Endothelial cell of umbilical vein (primary cell): Measurements from ENCODE around the gene APBB2. TPM values are rescaled to one million over a fixed set of nuclear protein-coding genes. Genes with fewer than 3 reads are reported as not detected.

Experiments
- BruUV-seq: library from RNA; stranded (reverse); fragments of 400-500 nt; replicated peaks from 2 replicates; lab custom pipeline; 2021; lab: Mats Ljungman, UMichigan
- CTCF ChIA-PET: fragments of 300-600, 350-600 bp; sonication (Branson Sonifier 250); formaldehyde crosslinking; loops from one replicate; lab custom pipeline; 2021; ENCODE audit warnings: antibody characterized with exemption, inconsistent platforms; lab: Charles Lee
- POLR2A ChIA-PET: fragments of 300-600, 350-600 bp; sonication (Branson Sonifier 250); formaldehyde crosslinking; loops from one replicate; lab custom pipeline; 2021; ENCODE audit warnings: antibody characterized with exemption, inconsistent platforms; lab: Charles Lee
- DNase-seq: peaks from one replicate; pipeline ENCODE4 v3.0.0-alpha.2; 2011; ENCODE audit warnings: low read depth, low spot score
- FAIRE-seq: peaks from 2 replicates; lab custom pipeline; 2011; peaks lifted over from hg19 to GRCh38; lab: Jason Lieb, UNC
- H2AFZ ChIP-seq: 2 replicates; pipeline ENCODE4 v1.6.0; 2012; ENCODE audit warnings: low read depth, low read length, control low read depth, inconsistent platforms
- H3K27ac ChIP-seq: 2 replicates; pipeline ENCODE4 v1.5.1; 2011; ENCODE audit warnings: low read depth, mild to moderate bottlenecking, control low read depth, low read length, moderate library complexity; ENCODE audit not compliant: insufficient read depth
- H3K27me3 ChIP-seq, 2 experiments: 2 replicates each; pipeline versions ENCODE4 v1.6.0 to v1.6.1; 2011; ENCODE audit warnings: low read length in 2 of 2, mixed read lengths in 1 of 2; ENCODE audit not compliant: control insufficient read depth in 2 of 2, insufficient read depth in 2 of 2
- H3K36me3 ChIP-seq, 2 experiments: 2 replicates in 1 of 2; 3 replicates in 1 of 2; pipeline ENCODE4 v1.5.1; 2011; ENCODE audit warnings: low read length in 2 of 2, mild to moderate bottlenecking in 1 of 2, moderate library complexity in 1 of 2; ENCODE audit not compliant: control insufficient read depth in 2 of 2, insufficient read depth in 2 of 2; ENCODE audit errors: extremely low read depth in 1 of 2
- H3K4me1 ChIP-seq: 3 replicates; pipeline ENCODE4 v1.5.1; 2011; ENCODE audit warnings: mild to moderate bottlenecking, low read length; ENCODE audit not compliant: control insufficient read depth, insufficient read depth; ENCODE audit errors: extremely low read depth
- H3K4me2 ChIP-seq: 2 replicates; pipeline ENCODE4 v1.6.1; 2011; ENCODE audit warnings: low read length, control low read depth, mixed read lengths; ENCODE audit not compliant: insufficient read depth
- H3K4me3 ChIP-seq, 3 experiments: fragments of 200-600 bp in 1 of 3; sonication (generic), shearing (Covaris generic) in 1 of 3; replicated peaks in 1 of 3; 2 replicates each; pipeline ENCODE4 v1.5.1; 2011 to 2016; ENCODE audit warnings: control low read depth in 3 of 3, low read length in 3 of 3, mild to moderate bottlenecking in 2 of 3, inconsistent platforms in 1 of 3, low read depth in 1 of 3, moderate library complexity in 1 of 3; ENCODE audit not compliant: insufficient read depth in 1 of 3
- H3K79me2 ChIP-seq: 2 replicates; pipeline ENCODE4 v1.6.0; 2012; ENCODE audit warnings: low read length, inconsistent platforms; ENCODE audit not compliant: control insufficient read depth, insufficient read depth
- H3K9ac ChIP-seq: replicated peaks from 2 replicates; pipeline ENCODE3; 2011; ENCODE audit warnings: low read length, control low read depth; ENCODE audit not compliant: insufficient read depth; ENCODE audit errors: extremely low read depth
- H3K9me1 ChIP-seq: replicated peaks from 3 replicates; pipeline ENCODE4 v1.6.0; 2011; ENCODE audit warnings: mild to moderate bottlenecking, low read length; ENCODE audit not compliant: control insufficient read depth, insufficient read depth; ENCODE audit errors: extremely low read depth
- H3K9me3 ChIP-seq: replicated peaks from 2 replicates; pipeline ENCODE4 v1.5.1; 2012; ENCODE audit warnings: low read length, inconsistent platforms; ENCODE audit not compliant: control insufficient read depth, insufficient read depth
- H4K20me1 ChIP-seq: replicated peaks from 2 replicates; pipeline ENCODE3; 2011; ENCODE audit warnings: mild to moderate bottlenecking, low read length; ENCODE audit not compliant: control insufficient read depth, insufficient read depth; ENCODE audit errors: extremely low read depth
- EZH2 ChIP-seq: IDR thresholded peaks from 2 replicates; pipeline ENCODE4 v1.6.1; 2012; ENCODE audit warnings: borderline replicate concordance, low read depth, mild to moderate bottlenecking, moderate library complexity, low read length, inconsistent platforms; ENCODE audit not compliant: severe bottlenecking
- FOS ChIP-seq: IDR thresholded peaks from 2 replicates; pipeline ENCODE4 v1.6.1; 2011; ENCODE audit warnings: mild to moderate bottlenecking, low read length, moderate library complexity, borderline replicate concordance; ENCODE audit not compliant: insufficient read depth
- GATA2 ChIP-seq: IDR thresholded peaks from 2 replicates; pipeline ENCODE4 v1.7.0; 2011; ENCODE audit warnings: low read depth, mild to moderate bottlenecking, moderate library complexity, mixed read lengths, low read length; ENCODE audit not compliant: insufficient read length, insufficient read depth
- JUN ChIP-seq: IDR thresholded peaks from 2 replicates; pipeline ENCODE4 v1.6.1; 2011; ENCODE audit warnings: borderline replicate concordance, low read depth; ENCODE audit not compliant: insufficient read length, insufficient read depth
- MYC ChIP-seq: IDR thresholded peaks from one replicate; pipeline ENCODE4 v1.6.1; 2011; ENCODE audit warnings: mild to moderate bottlenecking, low read depth, low read length
- POLR2A ChIP-seq: IDR thresholded peaks from 2 replicates; pipeline ENCODE4 v1.6.1; 2012; ENCODE audit warnings: low read depth, mild to moderate bottlenecking, control low read depth, low read length
- POLR2AphosphoS5 ChIP-seq: IDR thresholded peaks from 2 replicates; pipeline ENCODE4 v1.6.1; 2012; ENCODE audit warnings: low read depth, mild to moderate bottlenecking, control low read depth, low read length, moderate library complexity; ENCODE audit not compliant: insufficient read depth
- dilution Hi-C: fragments of 300-500 bp; cut with MboI; formaldehyde crosslinking; loops from one replicate; pipeline ENCODE4 v1.15.0; 2019; ENCODE audit warnings: low sequenced_read_pairs; ENCODE audit not compliant: extremely low pct_ligation_motif_present
- intact Hi-C: fragments of 100-400 bp; cut with micrococcal nuclease; formaldehyde crosslinking; loops from one replicate; pipeline ENCODE4 v1.10.0; 2022
- polyA plus RNA-seq, 4 experiments: library from polyadenylated mRNA; depleted of rRNA in 3 of 4; stranded (reverse) in 3 of 4; unstranded in 1 of 4; fragments of >200 nt; gene quantifications; 2 replicates each; pipeline versions ENCODE4 v1.2.1 to v1.2.3, GENCODE V29; 2011 to 2012; ENCODE audit warnings: missing spikeins in 1 of 4
- total RNA-seq: library from RNA; stranded (reverse); gene quantifications from 2 replicates; pipeline ENCODE4 v1.2.3, GENCODE V29; 2021
- TF ChIP-seq, protein P1 (sequence below): IDR thresholded peaks from 2 replicates; pipeline ENCODE4 v1.6.1; 2011; ENCODE audit not compliant: insufficient read depth, insufficient read length
- TF ChIP-seq, protein P2 (sequence below), 2 donors: IDR thresholded peaks; 1 replicate in 1 of 2; 2 replicates in 1 of 2; pipeline ENCODE4 v1.5.1; 2011; ENCODE audit warnings: low read length in 2 of 2, mild to moderate bottlenecking in 2 of 2, moderate library complexity in 2 of 2, control low read depth in 1 of 2, inconsistent platforms in 1 of 2, low read depth in 1 of 2; ENCODE audit not compliant: insufficient read depth in 1 of 2; ENCODE audit errors: extremely low read depth in 1 of 2

APBB2 gene
- total and polyA plus RNA-seq, 2 donors (not counting 3 experiments of a cell fraction or from before 2014, with no cell fraction given): 79.8 to 124 TPM

DNA sequence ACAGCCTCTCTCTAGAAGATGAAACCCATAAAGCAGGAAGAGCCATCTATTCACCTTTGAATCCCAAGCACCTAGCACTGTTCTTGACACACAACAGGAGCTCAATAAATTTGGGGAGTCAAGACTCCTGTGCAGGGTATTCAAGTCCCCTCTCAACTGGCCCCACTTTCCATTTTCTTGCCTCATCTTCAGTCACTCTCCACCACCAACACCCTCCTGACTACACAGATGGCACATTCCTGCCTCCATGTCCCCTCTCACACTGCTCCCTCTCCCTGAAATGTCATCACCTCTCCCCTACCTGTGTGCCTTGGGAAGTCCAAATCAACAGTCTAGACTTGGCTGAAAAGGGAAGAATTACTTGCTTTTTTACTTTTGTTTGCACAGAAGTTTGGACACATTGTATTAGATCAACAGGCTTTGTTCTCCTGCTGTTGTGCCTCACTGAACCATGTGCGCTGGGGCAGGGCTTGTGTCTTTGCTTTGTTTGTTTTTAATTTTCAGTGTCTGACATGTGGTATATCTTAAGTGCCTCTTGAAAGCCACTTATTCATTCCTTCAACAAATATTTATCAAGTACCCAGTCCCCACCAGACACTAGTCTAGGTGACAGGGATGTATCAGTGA, 85.1 kb downstream of the APBB2 start:
- no TSS peak for BruUV-seq
- peaks cover 93% of the 10 kb centered on the region for H3K79me2 ChIP-seq

GRCh38 chr4:41125558-41126311, 88.6 kb downstream of the APBB2 start:
- Histone ChIP-seq H4K20me1 (no peaks in the 10 kb centered on the region), H3K27me3 (no peaks in the 10 kb centered on the region), H3K4me3 (no peak overlapping the region), H2AFZ (no peak overlapping the region), H3K79me2 (peaks cover 86% of the 10 kb centered on the region), H3K9ac (no peak overlapping the region), H3K9me3 (no peaks in the 10 kb centered on the region), H3K4me1 (peaks cover 6% of the 10 kb centered on the region), H3K27ac (no peak overlapping the region), H3K4me2 (no peak overlapping the region), H3K36me3 (no peaks in the 10 kb centered on the region), H3K9me1 (no peaks in the 10 kb centered on the region)
- dilution Hi-C loops (no loop called here), intact Hi-C loops (no loop called here)
- no TSS peak for BruUV-seq
- DNase-seq (no peak), FAIRE-seq (peak; percentile 57)
- POLR2A ChIA-PET: no interaction called here
- CTCF ChIA-PET: interaction anchor here (1.3 kb wide), 1 partner anchor 30 kb away, joined by 3 read pairs; no protein-coding TSS in a partner anchor
- no peak for TF ChIP-seq POLR2A
- TF ChIP-seq JUN: no peak
- TF ChIP-seq EZH2: no peak
- TF ChIP-seq GATA2: no peak
- TF ChIP-seq, protein P1, sequence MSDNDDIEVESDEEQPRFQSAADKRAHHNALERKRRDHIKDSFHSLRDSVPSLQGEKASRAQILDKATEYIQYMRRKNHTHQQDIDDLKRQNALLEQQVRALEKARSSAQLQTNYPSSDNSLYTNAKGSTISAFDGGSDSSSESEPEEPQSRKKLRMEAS: no peak
- no peak for TF ChIP-seq FOS
- TF ChIP-seq POLR2AphosphoS5: no peak
- TF ChIP-seq, protein P2, sequence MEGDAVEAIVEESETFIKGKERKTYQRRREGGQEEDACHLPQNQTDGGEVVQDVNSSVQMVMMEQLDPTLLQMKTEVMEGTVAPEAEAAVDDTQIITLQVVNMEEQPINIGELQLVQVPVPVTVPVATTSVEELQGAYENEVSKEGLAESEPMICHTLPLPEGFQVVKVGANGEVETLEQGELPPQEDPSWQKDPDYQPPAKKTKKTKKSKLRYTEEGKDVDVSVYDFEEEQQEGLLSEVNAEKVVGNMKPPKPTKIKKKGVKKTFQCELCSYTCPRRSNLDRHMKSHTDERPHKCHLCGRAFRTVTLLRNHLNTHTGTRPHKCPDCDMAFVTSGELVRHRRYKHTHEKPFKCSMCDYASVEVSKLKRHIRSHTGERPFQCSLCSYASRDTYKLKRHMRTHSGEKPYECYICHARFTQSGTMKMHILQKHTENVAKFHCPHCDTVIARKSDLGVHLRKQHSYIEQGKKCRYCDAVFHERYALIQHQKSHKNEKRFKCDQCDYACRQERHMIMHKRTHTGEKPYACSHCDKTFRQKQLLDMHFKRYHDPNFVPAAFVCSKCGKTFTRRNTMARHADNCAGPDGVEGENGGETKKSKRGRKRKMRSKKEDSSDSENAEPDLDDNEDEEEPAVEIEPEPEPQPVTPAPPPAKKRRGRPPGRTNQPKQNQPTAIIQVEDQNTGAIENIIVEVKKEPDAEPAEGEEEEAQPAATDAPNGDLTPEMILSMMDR (IDR thresholded peaks at IDR 0.05; ENCODE audit: extremely low read depth in 1 of 2, insufficient read depth in 1 of 2, low read depth in 1 of 2, low read length in 2 of 2): no peak
- TF ChIP-seq MYC: no peak

More for the DNA sequence above, 85.1 kb downstream of the APBB2 start:
- DNase-seq (no peak), FAIRE-seq (no peak)
- Histone ChIP-seq H3K27ac (no peak overlapping the region), H3K9me1 (peaks cover 2% of the 10 kb centered on the region), H3K4me2 (no peak overlapping the region), H3K9me3 (no peaks in the 10 kb centered on the region), H3K9ac (no peak overlapping the region), H2AFZ (no peak overlapping the region), H3K4me3 (no peak overlapping the region), H3K4me1 (peaks cover 14% of the 10 kb centered on the region), H3K27me3 (no peaks in the 10 kb centered on the region), H3K36me3 (no peaks in the 10 kb centered on the region), H4K20me1 (peaks cover 3% of the 10 kb centered on the region)
- TF ChIP-seq GATA2 (no peak), FOS (no peak), MYC (no peak), POLR2AphosphoS5 (no peak), EZH2 (no peak)
- TF ChIP-seq, protein P1: no peak
- dilution Hi-C loops: no loop called here
- POLR2A ChIA-PET: no interaction called here
- CTCF ChIA-PET: interaction anchor here (1.5 kb wide), 1 partner anchor 8 kb away, joined by 5 read pairs; no protein-coding TSS in a partner anchor
- intact Hi-C loops: no loop called here
